Stimulated activated naive CD8-positive, alpha-beta T cell treated with anti-CD3 and anti-CD28 coated beads, Interleukin-15, amount 100 ng/mL, for 72 hours (primary cell): ENCODE measurements around the gene SBF2.
A peak's percentile ranks its signal among the peaks of the same experiment; 100 is the strongest.
"Not testable (repeated sequence)": the region's sequence is repeated elsewhere in the genome, so short reads cannot be mapped to it uniquely, and the experiment has no call there.

Experiments
- ATAC-seq: fragments of 150-1000 bp; cut with Tn5 transposase; 2 replicates; pipeline ENCODE4 v1.10.0; 2021; ENCODE audit warnings: mild to moderate bottlenecking, moderate library complexity
- DNase-seq, 2 donors: peaks; one replicate each; pipeline ENCODE4 v3.0.0; 2021 to 2022
- H3K27ac Mint-ChIP-seq, 2 donors: one replicate each; pipeline ENCODE4 v1.8.0; 2022; ENCODE audit warnings: mild to moderate bottlenecking in 2 of 2, mixed read lengths in 2 of 2, moderate library complexity in 2 of 2
- H3K27me3 Mint-ChIP-seq: one replicate; pipeline ENCODE4 v1.8.0; 2022; ENCODE audit warnings: mixed read lengths
- H3K4me1 Mint-ChIP-seq: one replicate; pipeline ENCODE4 v1.8.0; 2022; ENCODE audit warnings: mild to moderate bottlenecking, mixed read lengths
- H3K4me3 Mint-ChIP-seq, 2 donors: one replicate each; pipeline ENCODE4 v1.8.0; 2022; ENCODE audit warnings: mild to moderate bottlenecking in 2 of 2, mixed read lengths in 2 of 2, moderate library complexity in 1 of 2
- H3K9me3 Mint-ChIP-seq, 2 donors: one replicate each; pipeline ENCODE4 v1.8.0; 2022; ENCODE audit warnings: mixed read lengths in 2 of 2

Gene SBF2

DNA sequence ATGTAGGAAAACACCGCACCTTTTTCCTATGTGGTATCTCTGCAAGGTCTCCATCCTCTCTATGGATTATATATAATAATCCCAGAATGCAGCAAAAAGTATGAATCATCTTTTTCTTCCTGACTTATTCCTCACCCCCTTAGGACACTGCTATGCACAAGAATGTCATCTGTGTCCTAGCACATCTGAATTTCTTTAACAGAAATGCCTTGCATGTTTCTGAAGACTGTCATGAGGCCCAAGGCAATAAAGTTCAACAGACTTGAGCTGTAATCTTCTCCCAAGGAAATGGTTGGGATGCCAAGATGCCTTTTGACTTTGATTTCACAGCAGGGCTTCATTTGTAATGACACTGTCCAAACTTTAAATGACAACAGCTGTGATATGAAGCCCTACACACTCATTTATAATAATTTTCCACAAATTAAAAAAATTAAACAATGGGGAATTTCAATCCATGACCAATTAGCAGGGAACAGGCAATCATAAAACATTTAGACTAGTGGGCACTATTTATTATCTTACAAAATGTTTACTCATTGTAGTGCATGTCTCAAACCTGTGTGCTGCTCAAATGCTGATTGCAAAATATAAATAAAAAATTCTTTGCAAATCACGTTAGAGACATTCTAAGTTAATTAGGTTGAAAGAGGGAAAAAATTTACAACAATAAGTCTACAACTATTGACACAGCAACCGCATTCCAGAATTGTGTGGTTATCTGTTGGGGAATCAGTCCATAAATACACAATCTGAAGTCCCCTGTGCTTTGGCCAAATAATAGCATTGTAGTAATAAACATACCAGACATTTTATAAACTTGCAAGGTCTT is 387.8 kb downstream of the SBF2 start:
- no peak overlapping the region for H3K27ac Mint-ChIP-seq
- no peaks in the 10 kb centered on the region for H3K9me3 Mint-ChIP-seq
- DNase-seq (no peak), ATAC-seq (no peak)
- H3K4me1 Mint-ChIP-seq = no peaks in the 10 kb centered on the region
- no peaks in the 10 kb centered on the region for H3K27me3 Mint-ChIP-seq
- H3K4me3 Mint-ChIP-seq = no peak overlapping the region

DNA sequence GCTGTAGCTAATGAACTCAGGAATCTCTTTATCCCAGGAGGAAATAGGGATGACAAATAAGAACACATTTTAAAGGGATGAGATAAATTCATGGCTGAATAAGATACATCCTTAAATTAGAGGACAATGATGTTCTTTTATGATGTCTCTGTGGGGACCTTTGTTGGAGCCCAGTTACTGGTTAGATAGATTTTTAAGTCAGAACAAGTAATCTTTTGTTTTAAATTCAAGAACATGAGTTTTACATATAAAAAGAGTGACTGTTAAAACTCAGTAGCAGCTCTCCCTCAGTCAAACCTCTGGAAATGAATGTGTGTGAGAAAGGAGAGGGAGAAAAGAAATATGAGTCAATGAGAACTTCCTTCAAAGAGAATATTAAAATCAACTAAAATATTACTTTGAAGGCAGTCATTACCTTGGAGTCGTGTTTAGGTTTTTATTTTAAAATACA is 388.5 kb downstream of the SBF2 start:
- no peaks in the 10 kb centered on the region for H3K9me3 Mint-ChIP-seq
- no peaks in the 10 kb centered on the region for H3K4me1 Mint-ChIP-seq
- H3K4me3 Mint-ChIP-seq = no peak overlapping the region
- H3K27me3 Mint-ChIP-seq = no peaks in the 10 kb centered on the region
- no peak for ATAC-seq
- no peak for DNase-seq
- H3K27ac Mint-ChIP-seq = no peak overlapping the region

DNA sequence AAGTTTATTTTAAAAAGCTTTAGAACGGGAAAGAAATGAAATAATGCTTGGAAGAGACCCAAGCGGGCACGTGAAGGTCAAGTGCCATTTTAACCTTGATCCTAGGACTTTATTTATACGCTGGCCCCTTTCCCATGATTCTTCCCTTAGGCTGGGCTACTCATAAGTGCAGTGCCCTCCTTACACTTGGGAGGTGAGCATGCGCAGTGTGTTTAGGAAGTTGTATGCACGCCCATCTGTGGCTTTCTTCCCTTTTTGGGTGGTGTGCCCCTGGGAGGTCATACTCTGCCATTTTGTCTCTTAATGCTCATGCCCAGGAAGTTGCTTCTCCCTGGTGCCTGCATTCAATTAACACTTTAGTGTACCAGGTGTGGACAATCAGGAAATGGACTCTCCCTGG is 390.4 kb downstream of the SBF2 start:
- Mint-ChIP-seq H3K27ac (no peak overlapping the region), H3K4me3 (no peak overlapping the region), H3K4me1 (no peaks in the 10 kb centered on the region), H3K9me3 (no peaks in the 10 kb centered on the region), H3K27me3 (no peaks in the 10 kb centered on the region)
- ATAC-seq (no peak), DNase-seq (no peak)

DNA sequence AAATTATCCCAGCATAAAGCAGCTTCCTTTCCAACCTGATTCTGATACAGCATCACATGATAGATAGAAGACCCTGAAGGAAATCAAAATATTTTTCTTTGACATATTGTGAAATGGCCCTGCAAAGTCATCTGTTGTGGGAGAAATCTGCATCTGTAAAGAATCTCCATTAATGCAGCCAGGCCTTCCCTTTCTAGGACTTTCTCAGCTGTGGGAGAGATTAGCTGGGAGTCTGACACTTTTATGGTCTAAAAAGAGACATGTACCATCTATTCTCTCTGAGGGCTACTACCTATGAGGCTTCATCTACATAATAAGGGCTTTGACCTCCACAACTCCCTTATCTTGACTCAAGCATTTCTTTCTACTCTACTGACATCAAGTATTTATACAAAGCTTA is 392.1 kb downstream of the SBF2 start:
- no peak overlapping the region for H3K27ac Mint-ChIP-seq
- no peaks in the 10 kb centered on the region for H3K27me3 Mint-ChIP-seq
- H3K9me3 Mint-ChIP-seq = no peaks in the 10 kb centered on the region
- DNase-seq (no peak), ATAC-seq (no peak)
- no peak overlapping the region for H3K4me3 Mint-ChIP-seq
- no peaks in the 10 kb centered on the region for H3K4me1 Mint-ChIP-seq

DNA sequence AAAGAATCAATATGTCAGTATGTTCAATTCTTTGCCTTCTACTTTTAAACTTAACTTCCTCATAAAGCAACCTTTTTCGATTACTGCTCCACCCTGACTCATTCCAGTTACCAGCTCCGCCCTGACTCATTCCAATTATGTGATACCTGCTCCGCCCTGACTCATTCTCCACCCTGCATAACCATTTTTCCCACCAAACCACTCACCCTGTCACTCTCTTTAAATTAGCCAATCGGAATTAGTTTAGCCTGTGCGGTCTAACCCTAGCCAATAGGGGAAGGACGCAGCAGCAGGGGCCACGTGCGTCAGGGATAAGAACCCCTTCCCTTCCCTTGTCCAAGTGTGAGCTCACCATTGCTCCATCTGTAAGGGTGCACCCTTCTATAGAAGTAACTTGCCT is 393.8 kb downstream of the SBF2 start:
- H3K27me3 Mint-ChIP-seq, DNase-seq, H3K4me1 Mint-ChIP-seq, H3K9me3 Mint-ChIP-seq, ATAC-seq, H3K27ac Mint-ChIP-seq, H3K4me3 Mint-ChIP-seq: not testable (repeated sequence)

DNA sequence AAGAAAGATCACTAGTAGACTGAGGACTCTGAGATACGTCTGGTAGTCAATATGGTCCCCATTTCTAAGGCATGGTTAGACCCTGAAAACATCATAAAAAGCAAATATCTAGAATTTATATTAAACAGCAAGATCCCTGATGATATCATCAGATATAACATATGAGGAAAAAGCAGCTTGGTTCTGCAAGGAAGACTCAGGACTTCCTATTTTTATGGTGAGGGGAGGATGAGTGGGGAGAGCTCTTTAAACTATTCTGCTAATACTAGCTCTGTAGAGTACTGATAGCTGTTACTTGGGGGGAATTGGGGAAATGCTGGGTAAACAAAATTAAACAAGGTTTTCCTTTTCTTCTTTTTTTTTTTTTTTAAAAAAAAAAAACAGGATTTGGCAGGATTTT is 394.3 kb downstream of the SBF2 start:
- Mint-ChIP-seq H3K4me1 (no peaks in the 10 kb centered on the region), H3K9me3 (no peaks in the 10 kb centered on the region), H3K4me3 (no peak overlapping the region), H3K27me3 (no peaks in the 10 kb centered on the region), H3K27ac (no peak overlapping the region)
- no peak for DNase-seq
- no peak for ATAC-seq

DNA sequence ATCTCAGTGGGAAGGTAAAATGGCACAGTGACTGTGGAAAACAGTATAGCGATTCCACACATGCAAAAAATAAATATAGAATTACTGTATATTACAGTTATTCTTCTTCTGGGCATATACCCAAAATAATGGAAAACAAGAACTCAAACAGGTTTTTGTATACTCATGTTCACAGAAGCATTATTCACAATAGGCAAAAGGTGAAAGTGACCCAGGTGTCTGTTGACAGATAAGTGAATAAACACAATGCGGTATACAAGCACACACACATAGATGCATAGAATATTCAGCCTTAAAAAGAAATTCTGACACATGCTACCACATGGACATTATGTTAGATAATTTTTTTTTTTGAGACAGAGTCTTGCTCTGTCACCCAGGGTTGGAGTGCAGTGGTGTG is 397.1 kb downstream of the SBF2 start:
- Mint-ChIP-seq H3K9me3 (no peaks in the 10 kb centered on the region), H3K27ac (no peak overlapping the region), H3K4me3 (no peak overlapping the region), H3K27me3 (no peaks in the 10 kb centered on the region), H3K4me1 (no peaks in the 10 kb centered on the region)
- ATAC-seq (no peak), DNase-seq (no peak)

DNA sequence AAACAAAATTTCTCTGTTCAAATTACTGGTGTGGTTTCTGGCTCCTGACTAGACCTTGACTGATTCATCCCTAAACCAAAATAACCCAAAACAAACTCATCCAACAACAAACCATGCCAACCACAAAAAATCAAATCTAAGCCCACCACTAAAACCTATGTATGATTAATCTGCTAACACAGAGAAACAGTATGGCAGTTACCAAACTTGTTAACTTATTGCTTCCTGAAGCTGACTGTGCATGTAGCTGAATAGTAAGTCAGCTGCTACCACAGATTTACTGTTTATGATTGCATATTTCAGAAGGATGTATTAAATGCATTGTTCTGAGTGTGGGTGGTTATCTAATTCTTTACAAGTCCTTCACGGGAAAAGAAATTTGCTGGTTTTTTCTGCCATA is 399.0 kb downstream of the SBF2 start:
- no peaks in the 10 kb centered on the region for H3K9me3 Mint-ChIP-seq
- no peaks in the 10 kb centered on the region for H3K27me3 Mint-ChIP-seq
- no peak overlapping the region for H3K27ac Mint-ChIP-seq
- H3K4me3 Mint-ChIP-seq = no peak overlapping the region
- no peaks in the 10 kb centered on the region for H3K4me1 Mint-ChIP-seq
- DNase-seq = no peak
- ATAC-seq = no peak

DNA sequence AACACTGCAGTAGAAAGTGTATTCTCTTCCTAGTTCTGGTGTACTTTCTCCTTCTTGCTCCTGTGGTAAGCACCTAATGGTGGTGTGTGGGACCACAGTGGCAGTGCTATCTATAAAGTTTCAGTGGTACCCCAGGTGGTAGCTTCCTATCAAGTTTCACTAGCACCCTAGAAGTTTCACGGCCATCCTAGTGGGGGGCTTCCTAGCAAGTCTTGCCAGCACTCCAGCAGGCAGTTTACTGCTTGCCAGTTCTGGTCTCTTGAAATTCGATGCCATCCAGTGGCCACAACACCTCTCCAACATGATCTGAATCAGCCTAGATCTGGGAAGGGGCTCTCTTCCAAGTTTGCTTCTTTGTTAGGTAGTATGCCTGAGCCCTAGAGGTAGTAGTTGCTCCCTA is 400.5 kb downstream of the SBF2 start:
- no peaks in the 10 kb centered on the region for H3K9me3 Mint-ChIP-seq
- no peaks in the 10 kb centered on the region for H3K4me1 Mint-ChIP-seq
- no peaks in the 10 kb centered on the region for H3K27me3 Mint-ChIP-seq
- ATAC-seq = no peak
- H3K27ac Mint-ChIP-seq = no peak overlapping the region
- H3K4me3 Mint-ChIP-seq = no peak overlapping the region
- DNase-seq = no peak

DNA sequence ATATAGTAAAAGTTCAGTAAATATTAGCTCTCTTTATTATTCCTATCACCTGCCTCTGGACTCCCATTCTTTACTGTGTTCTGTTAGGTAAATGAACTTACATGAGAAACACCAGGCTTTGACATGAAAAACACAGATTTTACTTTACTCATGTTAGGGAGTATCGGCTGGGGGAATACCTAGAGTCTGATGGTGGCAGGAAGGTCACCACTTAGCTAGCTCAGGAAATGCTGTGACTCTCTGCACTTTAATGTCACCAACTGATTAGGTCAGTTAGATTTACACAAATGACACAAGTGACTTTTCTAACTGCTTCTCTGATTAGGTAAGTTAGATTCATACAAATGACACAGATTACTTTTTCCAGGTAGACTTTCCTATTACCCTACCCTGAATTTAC is 405.1 kb downstream of the SBF2 start:
- no peak for ATAC-seq
- DNase-seq = no peak
- Mint-ChIP-seq H3K4me1 (no peaks in the 10 kb centered on the region), H3K27ac (no peak overlapping the region), H3K27me3 (no peaks in the 10 kb centered on the region), H3K9me3 (no peaks in the 10 kb centered on the region), H3K4me3 (no peak overlapping the region)

DNA sequence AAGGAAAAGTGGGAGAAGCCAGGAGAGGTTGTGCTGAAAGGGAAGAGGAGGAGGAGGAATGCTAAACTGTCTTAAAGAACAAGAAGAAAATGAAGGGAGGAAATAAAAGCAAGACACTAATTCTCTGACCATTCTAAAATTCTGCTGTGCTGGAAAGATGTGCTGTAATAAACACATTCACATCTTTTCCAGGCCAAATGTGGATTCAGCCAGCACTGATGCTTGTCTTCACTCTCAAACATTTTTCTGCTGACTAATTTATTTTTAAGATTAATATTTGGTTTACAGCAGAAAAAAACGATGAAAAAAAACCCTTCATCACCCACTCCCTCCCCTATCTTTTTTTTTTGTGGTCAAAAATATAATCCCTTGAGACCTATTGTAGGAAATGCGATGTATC is 406.5 kb downstream of the SBF2 start:
- Mint-ChIP-seq H3K27ac (no peak overlapping the region), H3K4me1 (no peaks in the 10 kb centered on the region), H3K4me3 (no peak overlapping the region), H3K27me3 (no peaks in the 10 kb centered on the region), H3K9me3 (no peaks in the 10 kb centered on the region)
- no peak for ATAC-seq
- no peak for DNase-seq

DNA sequence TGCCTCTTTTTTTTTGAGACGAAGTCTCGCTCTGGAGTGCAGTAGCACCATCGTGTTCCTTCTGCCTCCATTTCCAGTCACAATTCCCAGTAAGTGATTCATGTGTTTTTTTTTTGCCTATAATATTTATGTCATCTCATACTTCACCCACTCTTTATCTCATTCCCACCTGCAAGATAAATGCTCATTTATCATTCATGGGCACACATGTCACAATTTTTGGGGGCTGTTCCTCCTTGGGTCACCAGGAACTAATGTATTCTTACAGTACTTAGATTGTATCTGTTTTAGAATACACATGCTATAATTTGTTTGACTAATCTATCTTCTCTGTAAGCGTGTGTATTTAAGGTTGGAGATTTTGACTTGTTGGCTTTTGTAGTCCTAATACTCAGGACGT is 407.4 kb downstream of the SBF2 start:
- Mint-ChIP-seq H3K27ac (peak overlapping the region in 1 of 2 donors; percentile 31), H3K4me3 (no peak overlapping the region), H3K4me1 (no peaks in the 10 kb centered on the region), H3K27me3 (no peaks in the 10 kb centered on the region), H3K9me3 (no peaks in the 10 kb centered on the region)
- no peak for ATAC-seq
- no peak for DNase-seq

DNA sequence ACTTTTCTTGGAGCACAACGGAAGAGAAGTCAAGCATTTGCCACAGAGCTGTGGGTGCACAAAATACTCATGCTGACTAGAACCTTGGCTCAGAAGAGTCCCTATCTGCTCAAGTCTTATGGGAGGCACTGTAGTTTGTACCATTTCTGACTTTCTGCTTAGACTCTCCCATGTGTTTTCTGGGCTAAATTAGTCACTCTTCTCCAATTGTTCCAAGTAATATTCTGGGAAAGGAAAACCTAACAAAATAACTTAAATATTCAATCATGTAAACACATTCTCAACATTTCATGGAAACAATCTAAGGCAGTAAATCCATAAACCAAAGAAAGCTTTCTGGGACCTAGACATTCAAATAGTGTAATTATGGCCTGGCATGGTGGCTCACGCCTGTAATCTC is 409.4 kb downstream of the SBF2 start:
- DNase-seq = no peak
- Mint-ChIP-seq H3K27me3 (no peaks in the 10 kb centered on the region), H3K4me1 (no peaks in the 10 kb centered on the region), H3K9me3 (no peaks in the 10 kb centered on the region), H3K4me3 (no peak overlapping the region), H3K27ac (no peak overlapping the region)
- ATAC-seq = no peak

DNA sequence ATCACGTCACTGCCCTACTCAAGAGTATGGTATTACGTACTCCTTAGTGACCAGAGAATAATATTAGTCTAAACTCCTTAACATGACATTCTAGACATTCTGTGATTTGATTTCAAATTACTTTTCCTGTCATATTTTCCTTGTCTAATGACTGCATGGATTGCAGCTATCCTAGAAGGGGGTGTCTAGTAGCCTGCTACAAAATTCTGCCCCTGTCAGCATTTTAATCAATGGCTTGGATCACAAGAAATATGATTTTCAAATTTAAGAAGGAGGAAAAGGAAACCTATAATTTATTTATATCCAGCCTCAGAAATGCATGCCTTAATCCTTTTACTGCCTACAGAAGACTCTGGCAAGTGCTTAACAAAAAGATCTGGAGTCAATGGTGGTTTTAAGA is 413.4 kb downstream of the SBF2 start:
- ATAC-seq = no peak
- no peak overlapping the region for H3K4me3 Mint-ChIP-seq
- DNase-seq = no peak
- peaks cover 0 to 4% of the 10 kb centered on the region in 2 donors for H3K9me3 Mint-ChIP-seq
- H3K4me1 Mint-ChIP-seq = no peaks in the 10 kb centered on the region
- no peaks in the 10 kb centered on the region for H3K27me3 Mint-ChIP-seq
- H3K27ac Mint-ChIP-seq = no peak overlapping the region

DNA sequence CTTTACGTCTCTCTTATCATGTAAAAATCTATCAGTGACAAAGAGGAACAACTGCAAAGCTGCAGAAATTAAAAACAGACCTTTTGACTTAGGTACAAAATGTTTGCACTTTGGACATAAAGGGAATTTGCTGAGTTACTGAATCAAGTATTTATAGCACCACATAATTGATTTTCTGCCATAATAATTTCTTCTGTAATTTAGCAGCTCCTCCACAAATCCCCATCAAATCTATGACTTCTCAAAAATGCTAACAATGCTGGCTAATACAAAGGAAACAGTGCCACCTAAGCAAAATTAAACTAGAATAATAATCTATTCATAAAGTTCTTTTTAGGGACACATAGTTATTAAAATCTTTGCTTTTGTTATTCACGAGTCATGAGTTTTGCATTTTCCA is 415.1 kb downstream of the SBF2 start:
- Mint-ChIP-seq H3K4me3 (no peak overlapping the region), H3K9me3 (peaks cover 0 to 4% of the 10 kb centered on the region in 2 donors), H3K27me3 (no peaks in the 10 kb centered on the region), H3K27ac (no peak overlapping the region), H3K4me1 (no peaks in the 10 kb centered on the region)
- DNase-seq (no peak), ATAC-seq (no peak)

DNA sequence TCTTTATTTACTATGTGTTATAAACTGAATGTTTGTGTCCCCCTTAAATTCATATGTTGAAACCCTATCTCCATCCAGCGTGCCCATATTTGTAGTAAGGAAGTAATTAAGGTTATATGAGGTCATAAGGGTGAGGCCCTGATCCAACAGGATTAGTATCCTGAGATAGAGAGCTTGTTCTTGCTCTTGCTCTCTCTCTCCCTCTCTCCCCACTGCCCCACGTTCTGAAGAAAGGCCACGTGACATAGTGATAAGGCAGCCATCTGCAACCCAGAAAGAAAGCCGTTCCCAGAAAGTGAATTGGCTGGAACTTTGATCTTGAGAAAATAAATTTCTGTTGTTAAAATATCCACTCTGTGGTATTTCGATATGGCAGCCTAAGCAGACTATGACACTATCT is 417.7 kb downstream of the SBF2 start:
- ATAC-seq (no peak), DNase-seq (no peak)
- Mint-ChIP-seq H3K27me3 (no peaks in the 10 kb centered on the region), H3K9me3 (peaks cover 9 to 14% of the 10 kb centered on the region in 2 donors), H3K27ac (no peak overlapping the region), H3K4me1 (no peaks in the 10 kb centered on the region), H3K4me3 (no peak overlapping the region)

DNA sequence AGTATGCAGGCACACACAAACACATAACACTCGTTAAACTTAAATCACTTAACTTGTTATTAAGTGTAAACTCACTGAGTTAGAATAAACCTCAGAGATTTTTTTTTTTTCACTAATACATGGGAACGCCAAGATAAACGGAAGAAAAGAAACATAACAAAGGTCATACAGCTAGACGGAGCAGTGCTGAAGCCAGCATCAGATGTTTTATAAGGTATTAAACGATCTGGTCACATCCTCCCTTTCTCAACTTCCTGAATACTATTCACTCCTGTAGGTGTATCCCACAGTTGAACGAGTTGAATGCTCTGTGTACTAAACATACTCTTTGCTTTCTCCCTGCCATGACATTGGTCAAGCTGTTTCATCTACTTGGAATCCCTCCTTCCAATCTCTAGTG is 418.2 kb downstream of the SBF2 start:
- no peak for DNase-seq
- Mint-ChIP-seq H3K4me1 (no peaks in the 10 kb centered on the region), H3K9me3 (peaks cover 9 to 14% of the 10 kb centered on the region in 2 donors), H3K4me3 (no peak overlapping the region), H3K27me3 (no peaks in the 10 kb centered on the region), H3K27ac (no peak overlapping the region)
- no peak for ATAC-seq
